Measurements from ENCODE around the gene ERCC2.
"Not testable (repeated sequence)": the region's sequence is repeated elsewhere in the genome, so short reads cannot be mapped to it uniquely, and the experiment has no call there.

ERCC2 gene

GRCh38 chr19:45311621-45312020 lies 58.8 kb downstream of the ERCC2 start:
- in situ Hi-C loops (cut with HindIII; ENCODE audit: low pct_unique_long_range_greater_than_20kb, low sequenced_read_pairs) = no loop called here
- no peak for TF ChIP-seq JUND (IDR thresholded peaks at IDR 0.05; ENCODE audit: low read depth)
- DNase-seq (ENCODE audit: low read depth in 1 of 2, low spot score in 1 of 2) = no peak

DNA sequence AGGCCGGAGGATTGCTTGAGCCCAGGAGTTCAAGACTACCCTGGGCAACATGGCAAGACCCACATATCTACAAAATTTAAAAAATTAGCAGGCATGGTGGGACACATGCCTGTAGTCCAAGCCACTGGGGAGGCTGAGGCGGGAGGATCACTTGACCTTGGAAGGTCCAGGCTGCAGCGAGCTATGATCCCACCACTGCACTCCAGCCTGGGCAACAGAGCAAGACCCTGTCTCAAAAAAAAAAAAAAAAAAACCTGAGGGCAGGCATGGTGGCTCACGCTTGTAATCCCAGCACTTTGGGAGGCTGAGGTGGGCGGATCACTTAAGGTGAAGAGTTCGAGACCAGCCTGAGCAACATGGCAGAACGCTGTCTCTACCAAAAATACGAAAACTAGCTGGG lies 61.1 kb downstream of the ERCC2 start:
- in situ Hi-C loops (cut with HindIII; ENCODE audit: low pct_unique_long_range_greater_than_20kb, low sequenced_read_pairs); DNase-seq (ENCODE audit: low read depth in 1 of 2, low spot score in 1 of 2): not testable (repeated sequence)

GRCh38 chr19:45307361-45307760 lies 63.0 kb downstream of the ERCC2 start:
- TF ChIP-seq JUND (IDR thresholded peaks at IDR 0.05; ENCODE audit: low read depth) = no peak
- no peak for DNase-seq (ENCODE audit: low read depth in 1 of 2, low spot score in 1 of 2)
- in situ Hi-C loops (cut with HindIII; ENCODE audit: low pct_unique_long_range_greater_than_20kb, low sequenced_read_pairs) = no loop called here

DNA sequence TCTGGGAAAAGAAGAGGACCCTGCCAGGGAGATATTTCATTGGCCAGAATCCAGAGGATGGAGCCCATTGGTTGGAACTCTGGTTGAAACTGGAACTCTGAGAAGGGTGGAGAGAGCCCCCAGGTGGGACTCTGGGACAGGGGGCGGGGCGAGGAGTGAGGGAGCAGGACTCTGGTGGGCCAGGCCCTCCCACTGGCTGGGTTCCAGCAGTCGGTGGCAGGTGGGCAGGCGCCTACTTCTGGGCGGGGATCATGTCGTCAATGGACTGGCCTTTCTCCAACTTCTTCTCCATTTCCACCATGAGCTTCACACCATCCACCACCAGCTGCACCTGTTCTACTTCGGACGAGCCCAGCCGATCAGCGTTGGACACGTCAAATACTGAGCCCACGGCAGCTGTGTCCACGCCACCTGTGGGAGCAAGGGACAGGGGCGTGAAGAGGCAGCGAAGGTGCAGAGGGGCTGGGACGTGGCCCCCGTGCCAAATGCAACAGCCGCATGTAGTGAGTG lies 63.8 kb downstream of the ERCC2 start:
- DNase-seq (ENCODE audit: low read depth in 1 of 2, low spot score in 1 of 2) = no peak
- in situ Hi-C loops (cut with HindIII; ENCODE audit: low pct_unique_long_range_greater_than_20kb, low sequenced_read_pairs) = no loop called here
- no peak for TF ChIP-seq JUND (IDR thresholded peaks at IDR 0.05; ENCODE audit: low read depth)

GRCh38 chr19:45306040-45306439 lies 64.3 kb downstream of the ERCC2 start:
- DNase-seq (ENCODE audit: low read depth in 1 of 2, low spot score in 1 of 2) = no peak
- TF ChIP-seq JUND (IDR thresholded peaks at IDR 0.05; ENCODE audit: low read depth) = no peak
- in situ Hi-C loops (cut with HindIII; ENCODE audit: low pct_unique_long_range_greater_than_20kb, low sequenced_read_pairs) = no loop called here

DNA sequence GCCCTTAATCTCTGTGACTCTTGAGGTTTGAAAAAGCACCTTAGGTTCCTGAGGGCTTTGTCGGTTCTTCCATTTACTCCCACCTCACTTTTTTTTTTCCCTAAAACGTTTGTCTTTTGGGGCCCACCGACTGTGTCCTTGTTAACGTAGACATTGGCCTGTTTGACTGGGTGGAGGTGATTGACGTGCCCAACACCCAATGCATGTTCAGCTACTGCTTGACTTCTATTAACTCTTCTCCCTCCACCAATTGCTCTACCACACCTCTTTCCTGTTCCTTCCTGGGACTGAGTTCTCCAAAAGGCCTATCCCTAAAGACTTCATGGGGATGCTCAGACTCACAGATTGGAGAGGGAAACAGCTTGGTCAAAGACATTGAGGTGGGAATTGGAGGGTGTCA lies 65.0 kb downstream of the ERCC2 start:
- no peak for TF ChIP-seq JUND (IDR thresholded peaks at IDR 0.05; ENCODE audit: low read depth)
- in situ Hi-C loops (cut with HindIII; ENCODE audit: low pct_unique_long_range_greater_than_20kb, low sequenced_read_pairs) = no loop called here
- DNase-seq (ENCODE audit: low read depth in 1 of 2, low spot score in 1 of 2) = peak in 1 of 2 experiments; percentile 65

GRCh38 chr19:45305007-45305406 lies 65.4 kb downstream of the ERCC2 start:
- no peak for DNase-seq (ENCODE audit: low read depth in 1 of 2, low spot score in 1 of 2)
- no peak for TF ChIP-seq JUND (IDR thresholded peaks at IDR 0.05; ENCODE audit: low read depth)
- in situ Hi-C loops (cut with HindIII; ENCODE audit: low pct_unique_long_range_greater_than_20kb, low sequenced_read_pairs) = no loop called here

DNA sequence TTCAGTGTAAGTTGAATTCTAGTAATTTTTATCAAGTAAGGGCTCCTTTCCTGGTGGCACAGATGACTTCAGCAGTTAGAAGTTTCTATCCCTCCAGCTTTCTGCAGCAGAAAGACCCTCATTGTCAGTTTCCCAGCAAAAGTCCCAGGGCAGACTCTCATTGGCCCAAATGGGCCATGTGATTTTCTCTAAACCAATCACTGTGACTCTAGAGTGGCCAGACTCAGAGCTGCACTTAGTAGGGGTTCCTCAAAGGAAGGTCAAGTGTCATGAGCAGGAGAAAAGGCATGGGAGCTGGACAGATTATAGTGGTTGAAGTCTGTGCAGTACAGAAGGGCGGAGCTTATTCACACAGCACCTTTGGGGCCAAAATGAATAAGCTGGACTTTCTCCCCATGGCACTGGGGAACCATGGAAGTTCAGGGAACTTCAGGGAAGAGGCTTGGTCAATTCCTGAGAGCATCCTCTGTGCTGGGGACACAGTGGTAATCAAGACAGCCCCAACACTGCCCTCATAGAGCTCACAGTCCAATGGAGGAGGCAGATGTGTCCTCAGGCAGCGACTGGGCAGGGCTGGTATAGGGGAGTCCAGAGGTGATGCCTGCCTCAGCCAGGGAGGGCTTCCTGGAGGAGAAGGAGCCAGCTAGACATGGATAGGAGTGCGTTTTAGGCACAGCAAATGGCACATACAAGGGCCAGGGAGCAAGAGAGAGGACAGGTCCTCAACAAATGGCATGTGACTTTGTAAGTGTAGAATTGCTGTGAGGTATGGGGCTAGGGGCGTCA lies 66.0 kb downstream of the ERCC2 start:
- TF ChIP-seq JUND (IDR thresholded peaks at IDR 0.05; ENCODE audit: low read depth) = no peak
- no peak for DNase-seq (ENCODE audit: low read depth in 1 of 2, low spot score in 1 of 2)
- in situ Hi-C loops (cut with HindIII; ENCODE audit: low pct_unique_long_range_greater_than_20kb, low sequenced_read_pairs) = no loop called here

DNA sequence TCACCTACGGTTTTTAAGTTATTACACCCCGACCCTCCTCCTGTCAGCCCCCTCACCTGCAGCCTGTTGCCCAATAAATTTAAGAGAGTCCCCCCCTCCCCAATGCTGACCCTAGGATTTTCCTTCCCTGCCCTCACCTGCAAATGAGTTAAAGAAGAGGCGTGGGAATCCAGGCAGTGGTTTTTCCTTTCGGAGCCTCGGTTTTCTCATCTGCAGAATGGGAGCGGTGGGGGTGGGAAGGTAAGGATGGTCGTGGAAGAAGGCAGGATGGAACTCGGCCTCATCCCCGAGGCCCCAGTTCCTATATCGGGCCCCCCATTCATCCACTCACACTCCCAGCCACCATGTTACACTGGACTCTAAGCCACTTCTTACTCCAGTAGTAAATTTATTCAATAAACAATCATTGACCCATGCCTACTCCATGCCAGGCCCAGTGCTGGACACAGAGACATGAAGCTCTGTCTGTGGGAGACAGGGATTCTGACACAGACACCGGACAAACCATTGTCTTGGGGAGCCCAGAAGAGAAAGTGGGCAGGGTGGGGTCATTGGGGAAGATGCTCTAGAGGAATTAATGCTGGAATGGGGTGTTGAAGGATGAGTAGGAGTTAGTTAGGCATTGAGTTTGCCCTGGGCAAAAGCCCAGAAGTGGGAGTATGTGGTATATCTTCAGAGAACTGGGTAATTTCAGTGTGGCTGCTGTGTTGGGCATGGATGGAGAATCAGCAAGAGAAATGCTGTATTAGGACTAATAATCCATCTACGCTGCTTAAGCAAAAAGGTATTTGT lies 66.9 kb downstream of the ERCC2 start:
- in situ Hi-C loops (cut with HindIII; ENCODE audit: low pct_unique_long_range_greater_than_20kb, low sequenced_read_pairs) = no loop called here
- no peak for DNase-seq (ENCODE audit: low read depth in 1 of 2, low spot score in 1 of 2)
- no peak for TF ChIP-seq JUND (IDR thresholded peaks at IDR 0.05; ENCODE audit: low read depth)

GRCh38 chr19:45302416-45302815 lies 68.0 kb downstream of the ERCC2 start:
- DNase-seq (ENCODE audit: low read depth in 1 of 2, low spot score in 1 of 2) = no peak
- in situ Hi-C loops (cut with HindIII; ENCODE audit: low pct_unique_long_range_greater_than_20kb, low sequenced_read_pairs) = no loop called here
- no peak for TF ChIP-seq JUND (IDR thresholded peaks at IDR 0.05; ENCODE audit: low read depth)

Data from T47D (cell line).